Mesendoderm (in vitro differentiated cells): ENCODE data around the gene TCF4.

Source experiments
- DNase-seq: peaks from one replicate; pipeline ENCODE4 v3.0.0; 2013
- H2AK5ac ChIP-seq: 2 replicates; pipeline ENCODE4 v1.6.1; 2013; ENCODE audit warnings: low read length, inconsistent platforms
- H2BK120ac ChIP-seq: 2 replicates; pipeline ENCODE4 v1.6.1; 2013; ENCODE audit warnings: low read depth, mild to moderate bottlenecking, low read length, moderate library complexity, mixed read lengths
- H2BK15ac ChIP-seq: replicated peaks from 2 replicates; pipeline ENCODE4 v1.6.1; 2013; ENCODE audit warnings: low read depth, mild to moderate bottlenecking, moderate library complexity
- H2BK5ac ChIP-seq: 2 replicates; pipeline ENCODE4 v1.6.1; 2013; ENCODE audit warnings: low read length, inconsistent platforms
- H3K18ac ChIP-seq: 2 replicates; pipeline ENCODE4 v1.6.1; 2013; ENCODE audit warnings: mild to moderate bottlenecking, low read length, mixed read lengths
- H3K23ac ChIP-seq: one replicate; pipeline ENCODE4 v1.6.1; 2013; ENCODE audit warnings: low read length
- H3K27ac ChIP-seq: 2 replicates; pipeline ENCODE4 v1.5.1; 2013; ENCODE audit warnings: low read depth, mild to moderate bottlenecking, inconsistent platforms, low read length, moderate library complexity
- H3K27me3 ChIP-seq: 2 replicates; pipeline ENCODE4 v1.6.1; 2013; ENCODE audit warnings: low read length, control low read depth, mild to moderate bottlenecking, inconsistent platforms; ENCODE audit not compliant: insufficient read depth, poor library complexity
- H3K36me3 ChIP-seq: 2 replicates; pipeline ENCODE4 v1.6.1; 2013; ENCODE audit warnings: low read length, inconsistent platforms; ENCODE audit not compliant: control insufficient read depth, insufficient read depth
- H3K4ac ChIP-seq: one replicate; pipeline ENCODE4 v1.6.1; 2013; ENCODE audit warnings: low read depth, mild to moderate bottlenecking, low read length, moderate library complexity
- H3K4me1 ChIP-seq: 2 replicates; pipeline ENCODE4 v1.6.1; 2013; ENCODE audit warnings: low read depth, low read length, inconsistent platforms; ENCODE audit not compliant: control insufficient read depth
- H3K4me2 ChIP-seq: 2 replicates; pipeline ENCODE4 v1.6.1; 2013; ENCODE audit warnings: low read length
- H3K4me3 ChIP-seq: 2 replicates; pipeline ENCODE4 v1.5.1; 2013; ENCODE audit warnings: mild to moderate bottlenecking, low read length
- H3K56ac ChIP-seq: one replicate; pipeline ENCODE4 v1.6.1; 2013; ENCODE audit warnings: low read length
- H3K79me1 ChIP-seq: 2 replicates; pipeline ENCODE4 v1.6.1; 2013; ENCODE audit warnings: low read length, inconsistent platforms
- H3K79me2 ChIP-seq: 2 replicates; pipeline ENCODE4 v1.6.1; 2013; ENCODE audit warnings: mild to moderate bottlenecking, low read length; ENCODE audit not compliant: control insufficient read depth, insufficient read depth
- H3K9ac ChIP-seq: 2 replicates; pipeline ENCODE4 v1.6.1; 2013; ENCODE audit warnings: low read length, inconsistent platforms
- H4K5ac ChIP-seq: one replicate; pipeline ENCODE4 v1.6.1; 2013; ENCODE audit warnings: low read length
- H4K8ac ChIP-seq: one replicate; pipeline ENCODE4 v1.6.1; 2013; ENCODE audit warnings: low read depth, mild to moderate bottlenecking, control low read depth, low read length, moderate library complexity
- WGBS: extraction: QIAGEN DNeasy Blood & Tissue Kit; methylation state at CpG from one replicate; pipeline ENCODE4 v1.1.7; 2013; ENCODE audit warnings: low lambda C conversion rate, missing lambda C conversion rate; ENCODE audit not compliant: insufficient coverage; ENCODE audit errors: extremely low coverage; 5-methylcytosine and 5-hydroxymethylcytosine counted together

The TCF4 gene

GRCh38 chr18:55425698-55426097, 162.3 kb downstream of the TCF4 start:
- H3K79me1 ChIP-seq: peaks cover 12% of the 10 kb centered on the region
- H3K9ac ChIP-seq: no peak overlapping the region
- no peak overlapping the region for H2AK5ac ChIP-seq
- WGBS: no CpG with 5 or more reads among the region's 3 CpGs
- no peak overlapping the region for H4K5ac ChIP-seq
- H2BK5ac ChIP-seq: no peak overlapping the region
- peaks cover 29% of the 10 kb centered on the region for H3K79me2 ChIP-seq
- no peak overlapping the region for H3K23ac ChIP-seq
- peaks cover 6% of the 10 kb centered on the region for H3K4me1 ChIP-seq
- H3K4me3 ChIP-seq: no peak overlapping the region
- no peak overlapping the region for H3K18ac ChIP-seq
- no peak overlapping the region for H3K4me2 ChIP-seq
- H2BK120ac ChIP-seq: no peak overlapping the region
- no peak for DNase-seq
- no peak overlapping the region for H3K27ac ChIP-seq
- no peaks in the 10 kb centered on the region for H3K27me3 ChIP-seq
- H4K8ac ChIP-seq: no peak overlapping the region
- no peak overlapping the region for H3K56ac ChIP-seq
- no peak overlapping the region for H3K4ac ChIP-seq
- H2BK15ac ChIP-seq: no peak overlapping the region
- no peaks in the 10 kb centered on the region for H3K36me3 ChIP-seq

GRCh38 chr18:55422456-55423180, 165.4 kb downstream of the TCF4 start:
- no peak overlapping the region for H3K9ac ChIP-seq
- peaks cover 4% of the 10 kb centered on the region for H3K79me1 ChIP-seq
- no peak overlapping the region for H3K23ac ChIP-seq
- no peak overlapping the region for H3K4me3 ChIP-seq
- H2BK5ac ChIP-seq: no peak overlapping the region
- no peak overlapping the region for H3K27ac ChIP-seq
- no peak overlapping the region for H2BK120ac ChIP-seq
- H3K27me3 ChIP-seq: no peaks in the 10 kb centered on the region
- H3K18ac ChIP-seq: no peak overlapping the region
- H3K4me2 ChIP-seq: no peak overlapping the region
- H3K79me2 ChIP-seq: peaks cover 19% of the 10 kb centered on the region
- DNase-seq: no peak
- no peak overlapping the region for H4K8ac ChIP-seq
- H4K5ac ChIP-seq: no peak overlapping the region
- H3K4ac ChIP-seq: no peak overlapping the region
- no peak overlapping the region for H3K56ac ChIP-seq
- H2AK5ac ChIP-seq: no peak overlapping the region
- H3K36me3 ChIP-seq: no peaks in the 10 kb centered on the region
- no CpG with 5 or more reads among the region's 13 CpGs for WGBS
- H2BK15ac ChIP-seq: no peak overlapping the region
- H3K4me1 ChIP-seq: peaks cover 15% of the 10 kb centered on the region

GRCh38 chr18:55421615-55422419, 166.2 kb downstream of the TCF4 start:
- H3K4me3 ChIP-seq: no peak overlapping the region

GRCh38 chr18:55421308-55421614, 166.7 kb downstream of the TCF4 start:
- no CpG with 5 or more reads among the region's 4 CpGs for WGBS
- Histone ChIP-seq H4K5ac (no peak overlapping the region), H2BK5ac (no peak overlapping the region), H3K27ac (no peak overlapping the region), H3K18ac (no peak overlapping the region), H3K79me2 (peaks cover 22% of the 10 kb centered on the region), H3K27me3 (no peaks in the 10 kb centered on the region), H2BK15ac (no peak overlapping the region), H2AK5ac (no peak overlapping the region), H3K56ac (no peak overlapping the region), H3K9ac (no peak overlapping the region), H3K23ac (no peak overlapping the region), H2BK120ac (no peak overlapping the region), H3K79me1 (peaks cover 4% of the 10 kb centered on the region), H3K36me3 (no peaks in the 10 kb centered on the region), H3K4ac (no peak overlapping the region), H3K4me1 (peaks cover 15% of the 10 kb centered on the region), H3K4me3 (no peak overlapping the region), H4K8ac (no peak overlapping the region), H3K4me2 (no peak overlapping the region)
- no peak for DNase-seq

More at GRCh38 chr18:55421615-55422419, 166.2 kb downstream of the TCF4 start:
- peaks cover 4% of the 10 kb centered on the region for H3K79me1 ChIP-seq
- no peaks in the 10 kb centered on the region for H3K36me3 ChIP-seq
- no peak overlapping the region for H3K4ac ChIP-seq
- no peak overlapping the region for H2AK5ac ChIP-seq
- no peak overlapping the region for H2BK5ac ChIP-seq
- no peaks in the 10 kb centered on the region for H3K27me3 ChIP-seq
- H3K79me2 ChIP-seq: peaks cover 19% of the 10 kb centered on the region
- no peak overlapping the region for H3K18ac ChIP-seq
- H4K8ac ChIP-seq: no peak overlapping the region
- H3K9ac ChIP-seq: no peak overlapping the region
- no CpG with 5 or more reads among the region's 8 CpGs for WGBS
- no peak for DNase-seq
- peaks cover 15% of the 10 kb centered on the region for H3K4me1 ChIP-seq
- H3K23ac ChIP-seq: no peak overlapping the region
- no peak overlapping the region for H3K4me2 ChIP-seq
- no peak overlapping the region for H3K56ac ChIP-seq
- no peak overlapping the region for H4K5ac ChIP-seq
- no peak overlapping the region for H2BK15ac ChIP-seq
- H2BK120ac ChIP-seq: no peak overlapping the region
- no peak overlapping the region for H3K27ac ChIP-seq

GRCh38 chr18:55420665-55421307, 167.2 kb downstream of the TCF4 start:
- no peak overlapping the region for H3K4ac ChIP-seq
- H4K5ac ChIP-seq: no peak overlapping the region
- peaks cover 15% of the 10 kb centered on the region for H3K4me1 ChIP-seq
- no peak overlapping the region for H3K18ac ChIP-seq
- H3K4me2 ChIP-seq: no peak overlapping the region
- no peak overlapping the region for H3K9ac ChIP-seq
- H3K56ac ChIP-seq: peak overlapping the region; percentile 40
- H2BK5ac ChIP-seq: no peak overlapping the region
- H3K23ac ChIP-seq: no peak overlapping the region
- H2BK120ac ChIP-seq: no peak overlapping the region
- DNase-seq: no peak
- no peak overlapping the region for H2AK5ac ChIP-seq
- H3K79me2 ChIP-seq: peaks cover 20% of the 10 kb centered on the region
- no peak overlapping the region for H4K8ac ChIP-seq
- H3K4me3 ChIP-seq: no peak overlapping the region
- no CpG with 5 or more reads among the region's 6 CpGs for WGBS
- no peaks in the 10 kb centered on the region for H3K27me3 ChIP-seq
- peaks cover 2% of the 10 kb centered on the region for H3K79me1 ChIP-seq
- no peak overlapping the region for H2BK15ac ChIP-seq
- no peaks in the 10 kb centered on the region for H3K36me3 ChIP-seq
- no peak overlapping the region for H3K27ac ChIP-seq
